SK-N-SH (cell line): ENCODE data around the gene HIF1AN.

ENCODE experiments used
- CTCF ChIP-seq: fragments of 200-600 bp; sonication (generic); IDR thresholded peaks from 2 replicates; pipeline ENCODE4 v1.6.1; 2017; ENCODE audit warnings: antibody characterized with exemption, mild to moderate bottlenecking, moderate library complexity
- EP300 ChIP-seq, 2 experiments: IDR thresholded peaks; 2 replicates each; pipeline versions ENCODE4 v1.4.0 to v1.6.1; 2012; ENCODE audit warnings: borderline replicate concordance in 1 of 2, low read depth in 1 of 2, low read length in 1 of 2
- EZH2phosphoT487 ChIP-seq: fragments of 200-600 bp; sonication (generic); IDR thresholded peaks from 2 replicates; pipeline ENCODE4 v1.6.1; 2017; ENCODE audit warnings: low read depth, mixed run types, mild to moderate bottlenecking, antibody characterized with exemption, moderate library complexity, borderline replicate concordance
- GABPA ChIP-seq: IDR thresholded peaks from 2 replicates; pipeline ENCODE4 v1.4.0; 2012; ENCODE audit warnings: low read depth, mild to moderate bottlenecking
- IRF3 ChIP-seq: fragments of 150-350 bp; IDR thresholded peaks from 2 replicates; pipeline ENCODE4 v1.6.1; 2016; ENCODE audit warnings: mild to moderate bottlenecking, low read depth, low read length
- MXI1 ChIP-seq: IDR thresholded peaks from 2 replicates; pipeline ENCODE4 v1.6.1; 2012; ENCODE audit warnings: mild to moderate bottlenecking, low read depth, low read length, improper control_type of control experiment
- POLR2AphosphoS5 ChIP-seq: IDR thresholded peaks from 2 replicates; pipeline ENCODE4 v1.6.1; 2012; ENCODE audit warnings: low read depth, low read length
- REST ChIP-seq: IDR thresholded peaks from 2 replicates; pipeline ENCODE4 v1.6.1; 2012; ENCODE audit warnings: mild to moderate bottlenecking, low read depth, low read length, moderate library complexity
- RFX5 ChIP-seq: IDR thresholded peaks from 2 replicates; pipeline ENCODE4 v1.6.1; 2012; ENCODE audit warnings: mild to moderate bottlenecking, improper control_type of control experiment, low read length
- SIN3A ChIP-seq: IDR thresholded peaks from 2 replicates; pipeline ENCODE4 v1.6.1; 2012; ENCODE audit warnings: low read depth, mild to moderate bottlenecking, low read length, moderate library complexity, borderline replicate concordance
- TCF12 ChIP-seq: IDR thresholded peaks from 2 replicates; pipeline ENCODE4 v1.4.0; 2012
- TEAD4 ChIP-seq: IDR thresholded peaks from 2 replicates; pipeline ENCODE4 v1.4.0; 2012; ENCODE audit warnings: mild to moderate bottlenecking, borderline replicate concordance; ENCODE audit not compliant: insufficient read depth
- USF1 ChIP-seq: IDR thresholded peaks from 2 replicates; pipeline ENCODE4 v1.4.0; 2012; ENCODE audit warnings: low read depth, borderline replicate concordance
- USF2 ChIP-seq: fragments of 150-350 bp; IDR thresholded peaks from 2 replicates; pipeline ENCODE4 v1.6.1; 2017; ENCODE audit warnings: antibody characterized with exemption, low read length, low read depth, borderline replicate concordance

- TF ChIP-seq REST, result no peak
- no peak for TF ChIP-seq CTCF
- no peak for TF ChIP-seq EP300 (IDR thresholded peaks at IDR 0.05; ENCODE audit: borderline replicate concordance in 1 of 2, low read depth in 1 of 2, low read length in 1 of 2)
- no peak for TF ChIP-seq IRF3
- TF ChIP-seq GABPA, result no peak
- TF ChIP-seq USF1, result no peak
- TF ChIP-seq TCF12, result no peak
- TF ChIP-seq MXI1, result no peak
- no peak for TF ChIP-seq EZH2phosphoT487
- no peak for TF ChIP-seq USF2
- TF ChIP-seq TEAD4, result no peak
- TF ChIP-seq RFX5, result no peak
- TF ChIP-seq POLR2AphosphoS5, result no peak
- no peak for TF ChIP-seq SIN3A
Observed at GRCh38 chr10:100507357-100507732, 28.4 kb upstream of the HIF1AN start.
